Natural killer cell treated with Interleukin-12 subunit alpha and Interleukin-12 subunit beta and Interleukin-15 and Interleukin-18, amount 100 ng/mL, for 72 hours (primary cell): ENCODE measurements around the gene EEPD1. TPM values are rescaled to one million over a fixed set of nuclear protein-coding genes. Genes with fewer than 3 reads are reported as not detected.

Source experiments
- ATAC-seq, 2 donors: fragments of 150-1000 bp; cut with Tn5 transposase in 1 of 2; sonication (Bioruptor Pico), chemical (Tn5 transposase) in 1 of 2; 2 replicates each; pipeline ENCODE4 v1.10.0; 2021
- DNase-seq: peaks from one replicate; pipeline ENCODE4 v3.0.0; 2022; ENCODE audit warnings: low spot score
- H3K27ac Mint-ChIP-seq, 2 donors: 1 replicate in 1 of 2; 2 replicates in 1 of 2; pipeline ENCODE4 v1.8.0; 2022; ENCODE audit warnings: mixed read lengths in 2 of 2, mild to moderate bottlenecking in 1 of 2, moderate library complexity in 1 of 2
- H3K27me3 Mint-ChIP-seq, 2 donors: 1 replicate in 1 of 2; 2 replicates in 1 of 2; pipeline ENCODE4 v1.8.0; 2022; ENCODE audit warnings: mixed read lengths in 2 of 2
- H3K36me3 Mint-ChIP-seq: one replicate; pipeline ENCODE4 v1.8.0; 2022; ENCODE audit warnings: mixed read lengths
- H3K4me1 Mint-ChIP-seq, 2 donors: 1 replicate in 1 of 2; 2 replicates in 1 of 2; pipeline ENCODE4 v1.8.0; 2022; ENCODE audit warnings: low read depth in 2 of 2, mixed read lengths in 2 of 2, mild to moderate bottlenecking in 1 of 2
- H3K4me3 Mint-ChIP-seq: one replicate; pipeline ENCODE4 v1.8.0; 2022; ENCODE audit warnings: mixed read lengths
- H3K9me3 Mint-ChIP-seq: 2 replicates; pipeline ENCODE4 v1.8.0; 2022; ENCODE audit warnings: mixed read lengths
- total RNA-seq, 2 donors: library from RNA; stranded (reverse); gene quantifications; one replicate each; pipeline ENCODE4 v1.2.3, GENCODE V29; 2022

EEPD1 gene
- total RNA-seq, 2 donors from 2014 or later: 0.26 to 1.5 TPM

GRCh38 chr7:36303202-36304098, 150.4 kb downstream of the EEPD1 start:
- no peak overlapping the region for H3K4me3 Mint-ChIP-seq
- no peak overlapping the region for H3K27ac Mint-ChIP-seq
- H3K36me3 Mint-ChIP-seq: no peaks in the 10 kb centered on the region
- H3K27me3 Mint-ChIP-seq: peaks cover 0 to 4% of the 10 kb centered on the region in 2 donors
- ATAC-seq (no peak), DNase-seq (no peak)
- no peaks in the 10 kb centered on the region for H3K9me3 Mint-ChIP-seq
- no peaks in the 10 kb centered on the region for H3K4me1 Mint-ChIP-seq

GRCh38 chr7:36304099-36304425, 151.0 kb downstream of the EEPD1 start:
- Mint-ChIP-seq H3K4me1 (no peaks in the 10 kb centered on the region), H3K27ac (no peak overlapping the region), H3K4me3 (no peak overlapping the region)

GRCh38 chr7:36305226-36305625, 152.2 kb downstream of the EEPD1 start:
- Mint-ChIP-seq H3K4me3 (no peak overlapping the region), H3K4me1 (no peaks in the 10 kb centered on the region), H3K9me3 (no peaks in the 10 kb centered on the region), H3K27ac (no peak overlapping the region), H3K27me3 (peaks cover 0 to 4% of the 10 kb centered on the region in 2 donors), H3K36me3 (no peaks in the 10 kb centered on the region)
- DNase-seq: no peak
- no peak for ATAC-seq

More at GRCh38 chr7:36304099-36304425, 151.0 kb downstream of the EEPD1 start:
- DNase-seq (no peak), ATAC-seq (no peak)
- H3K27me3 Mint-ChIP-seq: peaks cover 0 to 4% of the 10 kb centered on the region in 2 donors
- no peaks in the 10 kb centered on the region for H3K9me3 Mint-ChIP-seq
- no peaks in the 10 kb centered on the region for H3K36me3 Mint-ChIP-seq

GRCh38 chr7:36305648-36306047, 152.6 kb downstream of the EEPD1 start:
- no peak for DNase-seq
- Mint-ChIP-seq H3K4me3 (no peak overlapping the region), H3K9me3 (no peaks in the 10 kb centered on the region), H3K27me3 (peaks cover 0 to 4% of the 10 kb centered on the region in 2 donors), H3K36me3 (no peaks in the 10 kb centered on the region), H3K27ac (no peak overlapping the region), H3K4me1 (no peaks in the 10 kb centered on the region)
- no peak for ATAC-seq

- ATAC-seq (no peak), DNase-seq (no peak)
- no peak overlapping the region for H3K4me3 Mint-ChIP-seq
- no peaks in the 10 kb centered on the region for H3K4me1 Mint-ChIP-seq
- no peaks in the 10 kb centered on the region for H3K9me3 Mint-ChIP-seq
- H3K27ac Mint-ChIP-seq: no peak overlapping the region
- peaks cover 0 to 4% of the 10 kb centered on the region in 2 donors for H3K27me3 Mint-ChIP-seq
- H3K36me3 Mint-ChIP-seq: no peaks in the 10 kb centered on the region
These were observed 153.2 kb downstream of the EEPD1 start for GRCh38 chr7:36306222-36306621.

GRCh38 chr7:36306722-36307121, 153.7 kb downstream of the EEPD1 start:
- no peak for DNase-seq
- H3K9me3 Mint-ChIP-seq: no peaks in the 10 kb centered on the region
- no peak for ATAC-seq
- H3K4me3 Mint-ChIP-seq: no peak overlapping the region
- H3K27ac Mint-ChIP-seq: no peak overlapping the region
- H3K36me3 Mint-ChIP-seq: no peaks in the 10 kb centered on the region
- no peaks in the 10 kb centered on the region for H3K4me1 Mint-ChIP-seq
- peaks cover 0 to 4% of the 10 kb centered on the region in 2 donors for H3K27me3 Mint-ChIP-seq

- ATAC-seq: no peak
- Mint-ChIP-seq H3K4me3 (no peak overlapping the region), H3K9me3 (no peaks in the 10 kb centered on the region), H3K27ac (no peak overlapping the region), H3K27me3 (peaks cover 0 to 10% of the 10 kb centered on the region in 2 donors), H3K4me1 (peaks cover 0 to 4% of the 10 kb centered on the region in 2 donors), H3K36me3 (no peaks in the 10 kb centered on the region)
- no peak for DNase-seq
These were observed 155.0 kb downstream of the EEPD1 start for GRCh38 chr7:36308031-36308430.

GRCh38 chr7:36309301-36309700, 156.2 kb downstream of the EEPD1 start:
- no peak for ATAC-seq
- Mint-ChIP-seq H3K4me1 (peaks cover 0 to 4% of the 10 kb centered on the region in 2 donors), H3K27me3 (peaks cover 0 to 11% of the 10 kb centered on the region in 2 donors), H3K27ac (no peak overlapping the region), H3K36me3 (no peaks in the 10 kb centered on the region), H3K9me3 (no peaks in the 10 kb centered on the region), H3K4me3 (no peak overlapping the region)
- no peak for DNase-seq

GRCh38 chr7:36309716-36310115, 156.7 kb downstream of the EEPD1 start:
- Mint-ChIP-seq H3K9me3 (no peaks in the 10 kb centered on the region), H3K4me3 (no peak overlapping the region), H3K27ac (no peak overlapping the region), H3K36me3 (no peaks in the 10 kb centered on the region), H3K4me1 (peaks cover 0 to 4% of the 10 kb centered on the region in 2 donors), H3K27me3 (peaks cover 0 to 11% of the 10 kb centered on the region in 2 donors)
- ATAC-seq (no peak), DNase-seq (no peak)

GRCh38 chr7:36310897-36311296, 157.8 kb downstream of the EEPD1 start:
- no peak overlapping the region for H3K4me3 Mint-ChIP-seq
- peaks cover 0 to 4% of the 10 kb centered on the region in 2 donors for H3K4me1 Mint-ChIP-seq
- ATAC-seq: no peak
- DNase-seq: no peak
- H3K36me3 Mint-ChIP-seq: no peaks in the 10 kb centered on the region
- no peak overlapping the region for H3K27ac Mint-ChIP-seq
- H3K27me3 Mint-ChIP-seq: peaks cover 0 to 11% of the 10 kb centered on the region in 2 donors
- no peaks in the 10 kb centered on the region for H3K9me3 Mint-ChIP-seq

GRCh38 chr7:36311539-36311938, 158.5 kb downstream of the EEPD1 start:
- ATAC-seq: no peak
- Mint-ChIP-seq H3K27ac (no peak overlapping the region), H3K4me3 (no peak overlapping the region), H3K4me1 (peaks cover 0 to 4% of the 10 kb centered on the region in 2 donors), H3K9me3 (no peaks in the 10 kb centered on the region), H3K36me3 (no peaks in the 10 kb centered on the region), H3K27me3 (peaks cover 0 to 11% of the 10 kb centered on the region in 2 donors)
- no peak for DNase-seq

GRCh38 chr7:36312064-36312914, 159.2 kb downstream of the EEPD1 start:
- Mint-ChIP-seq H3K36me3 (no peaks in the 10 kb centered on the region), H3K27ac (no peak overlapping the region), H3K4me1 (peaks cover 0 to 4% of the 10 kb centered on the region in 2 donors), H3K4me3 (no peak overlapping the region), H3K9me3 (no peaks in the 10 kb centered on the region), H3K27me3 (peaks cover 0 to 7% of the 10 kb centered on the region in 2 donors)
- DNase-seq: no peak
- ATAC-seq: peak in 1 of 2 donors; percentile 37

- ATAC-seq: no peak
- Mint-ChIP-seq H3K27ac (no peak overlapping the region), H3K27me3 (peaks cover 0 to 7% of the 10 kb centered on the region in 2 donors), H3K36me3 (no peaks in the 10 kb centered on the region), H3K9me3 (no peaks in the 10 kb centered on the region), H3K4me1 (peaks cover 0 to 4% of the 10 kb centered on the region in 2 donors), H3K4me3 (no peak overlapping the region)
- no peak for DNase-seq
These were observed 159.9 kb downstream of the EEPD1 start for GRCh38 chr7:36312915-36313334.

GRCh38 chr7:36313607-36314006, 160.6 kb downstream of the EEPD1 start:
- no peak for DNase-seq

More at GRCh38 chr7:36313607-36314006, 160.6 kb downstream of the EEPD1 start:
- H3K4me3 Mint-ChIP-seq: no peak overlapping the region
- H3K4me1 Mint-ChIP-seq: peaks cover 0 to 4% of the 10 kb centered on the region in 2 donors
- peaks cover 0 to 7% of the 10 kb centered on the region in 2 donors for H3K27me3 Mint-ChIP-seq
- H3K27ac Mint-ChIP-seq: no peak overlapping the region
- no peaks in the 10 kb centered on the region for H3K9me3 Mint-ChIP-seq
- no peaks in the 10 kb centered on the region for H3K36me3 Mint-ChIP-seq
- ATAC-seq: no peak
